Measurements from ENCODE around the gene SLC16A8.

DNA sequence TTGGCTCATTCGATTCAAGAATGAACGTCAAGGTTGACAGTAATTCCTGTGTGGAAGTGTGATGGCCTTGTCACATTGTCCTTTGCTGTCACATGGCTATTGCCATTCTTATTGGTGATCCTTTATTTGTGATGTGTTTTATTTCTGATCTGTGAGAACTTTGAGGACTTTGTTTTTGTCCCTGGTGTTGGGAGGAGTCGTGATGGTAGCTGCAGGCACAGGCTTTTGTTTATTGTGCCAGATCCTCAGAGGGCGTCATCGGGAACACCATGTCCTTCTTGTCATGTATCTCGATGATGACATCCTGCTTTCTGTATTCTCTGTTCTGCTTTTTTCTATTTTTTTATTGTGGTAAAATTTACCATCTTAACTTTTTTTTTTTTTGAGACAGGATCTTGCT lies 21.2 kb downstream of the SLC16A8 start:
- TF ChIP-seq POLR2AphosphoS5 (IDR thresholded peaks at IDR 0.05; ENCODE audit: low read depth) (no peak), CTCF (conservative IDR thresholded peaks at IDR 0.05; ENCODE audit: low read depth in 2 of 2) (no peak), EZH2 (IDR thresholded peaks at IDR 0.05; ENCODE audit: low read depth, unreplicated experiment) (no peak), CREB1 (CRISPR knock-in tag; IDR thresholded peaks at IDR 0.05; ENCODE audit: low read depth) (no peak)
- TF ChIP-seq, protein P1, sequence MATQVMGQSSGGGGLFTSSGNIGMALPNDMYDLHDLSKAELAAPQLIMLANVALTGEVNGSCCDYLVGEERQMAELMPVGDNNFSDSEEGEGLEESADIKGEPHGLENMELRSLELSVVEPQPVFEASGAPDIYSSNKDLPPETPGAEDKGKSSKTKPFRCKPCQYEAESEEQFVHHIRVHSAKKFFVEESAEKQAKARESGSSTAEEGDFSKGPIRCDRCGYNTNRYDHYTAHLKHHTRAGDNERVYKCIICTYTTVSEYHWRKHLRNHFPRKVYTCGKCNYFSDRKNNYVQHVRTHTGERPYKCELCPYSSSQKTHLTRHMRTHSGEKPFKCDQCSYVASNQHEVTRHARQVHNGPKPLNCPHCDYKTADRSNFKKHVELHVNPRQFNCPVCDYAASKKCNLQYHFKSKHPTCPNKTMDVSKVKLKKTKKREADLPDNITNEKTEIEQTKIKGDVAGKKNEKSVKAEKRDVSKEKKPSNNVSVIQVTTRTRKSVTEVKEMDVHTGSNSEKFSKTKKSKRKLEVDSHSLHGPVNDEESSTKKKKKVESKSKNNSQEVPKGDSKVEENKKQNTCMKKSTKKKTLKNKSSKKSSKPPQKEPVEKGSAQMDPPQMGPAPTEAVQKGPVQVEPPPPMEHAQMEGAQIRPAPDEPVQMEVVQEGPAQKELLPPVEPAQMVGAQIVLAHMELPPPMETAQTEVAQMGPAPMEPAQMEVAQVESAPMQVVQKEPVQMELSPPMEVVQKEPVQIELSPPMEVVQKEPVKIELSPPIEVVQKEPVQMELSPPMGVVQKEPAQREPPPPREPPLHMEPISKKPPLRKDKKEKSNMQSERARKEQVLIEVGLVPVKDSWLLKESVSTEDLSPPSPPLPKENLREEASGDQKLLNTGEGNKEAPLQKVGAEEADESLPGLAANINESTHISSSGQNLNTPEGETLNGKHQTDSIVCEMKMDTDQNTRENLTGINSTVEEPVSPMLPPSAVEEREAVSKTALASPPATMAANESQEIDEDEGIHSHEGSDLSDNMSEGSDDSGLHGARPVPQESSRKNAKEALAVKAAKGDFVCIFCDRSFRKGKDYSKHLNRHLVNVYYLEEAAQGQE (IDR thresholded peaks at IDR 0.05; ENCODE audit: unreplicated experiment) = no peak
- TF ChIP-seq, protein P2, sequence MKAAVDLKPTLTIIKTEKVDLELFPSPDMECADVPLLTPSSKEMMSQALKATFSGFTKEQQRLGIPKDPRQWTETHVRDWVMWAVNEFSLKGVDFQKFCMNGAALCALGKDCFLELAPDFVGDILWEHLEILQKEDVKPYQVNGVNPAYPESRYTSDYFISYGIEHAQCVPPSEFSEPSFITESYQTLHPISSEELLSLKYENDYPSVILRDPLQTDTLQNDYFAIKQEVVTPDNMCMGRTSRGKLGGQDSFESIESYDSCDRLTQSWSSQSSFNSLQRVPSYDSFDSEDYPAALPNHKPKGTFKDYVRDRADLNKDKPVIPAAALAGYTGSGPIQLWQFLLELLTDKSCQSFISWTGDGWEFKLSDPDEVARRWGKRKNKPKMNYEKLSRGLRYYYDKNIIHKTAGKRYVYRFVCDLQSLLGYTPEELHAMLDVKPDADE (IDR thresholded peaks at IDR 0.05) = no peak
